ENCODE measurements around the gene CBY3. TPM values are rescaled to one million over a fixed set of nuclear protein-coding genes. Genes with fewer than 3 reads are reported as not detected.

The CBY3 gene
- not detected in 2 replicates for total RNA-seq

GRCh38 chr5:179680780-179681401 lies at the start of gene CBY3:
Gene CBY3 (minus strand): TSS chr5:179681034. CDS start chr5:179680918, 116 bp downstream.

DNA sequence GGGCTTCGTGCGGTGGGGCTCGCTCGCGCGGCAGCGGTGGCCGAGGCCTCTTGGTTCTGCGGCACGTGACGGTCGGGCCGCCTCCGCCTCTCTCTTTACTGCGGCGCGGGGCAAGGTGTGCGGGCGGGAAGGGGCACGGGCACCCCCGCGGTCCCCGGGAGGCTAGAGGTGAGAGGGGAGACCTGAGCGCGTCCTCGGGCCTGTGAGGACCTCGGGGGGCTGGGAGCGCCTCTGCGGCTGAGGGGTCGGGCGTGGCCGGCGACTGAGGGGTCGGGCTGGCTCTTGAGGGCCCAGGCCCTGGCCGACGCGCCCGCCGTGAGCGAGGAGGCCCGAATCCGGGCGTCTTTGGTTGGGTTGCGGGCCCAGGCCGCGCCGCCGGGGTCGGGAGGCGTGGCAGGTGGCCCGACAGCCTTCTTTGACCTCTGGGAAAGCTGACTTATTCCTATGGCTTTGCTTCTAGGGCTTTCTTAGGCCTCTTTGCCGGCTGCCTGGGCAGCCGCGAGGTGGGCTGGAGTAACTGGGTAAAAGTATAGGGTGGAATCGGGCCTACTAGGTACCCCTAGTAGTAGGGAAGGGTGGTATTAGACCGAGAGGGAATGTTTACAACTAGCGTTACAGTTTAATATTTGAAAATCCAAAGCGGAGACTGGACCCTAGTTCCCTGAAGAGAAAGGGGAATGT lies 18.2 kb upstream of the CBY3 start, which contains the start of gene CANX:
CANX (plus strand) TSS at position 33 of the 681 bp plus-strand sequence. CDS start 6,715 bp downstream, outside the sequence.

Other genes starting within 250 kb of the CBY3 start
- gene RUFY1, start 130.5 kb downstream of the CBY3 start, total RNA-seq, result 19.3 and 28.5 TPM in 2 replicates
- gene HNRNPH1, start 57.4 kb downstream of the CBY3 start, total RNA-seq, result 228 and 290 TPM in 2 replicates
- gene CANX, start 17.9 kb upstream of the CBY3 start, total RNA-seq, result 351 and 422 TPM in 2 replicates
- gene MAML1, start 51.8 kb upstream of the CBY3 start, total RNA-seq, result 11.2 and 13.3 TPM in 2 replicates
- gene LTC4S, start 113.0 kb upstream of the CBY3 start, total RNA-seq, result 0.89 TPM in 1 of 2 replicates, not detected in the other
- 104 and 115 TPM in 2 replicates for gene MGAT4B, start 125.8 kb upstream of the CBY3 start, total RNA-seq
- 330 and 353 TPM in 2 replicates for gene SQSTM1, start 139.9 kb upstream of the CBY3 start, total RNA-seq
- 7.4 and 15.3 TPM in 2 replicates for gene MRNIP, start 177.8 kb upstream of the CBY3 start, total RNA-seq
- 41.6 and 43.2 TPM in 2 replicates for gene TBC1D9B, start 226.9 kb upstream of the CBY3 start, total RNA-seq

Measured in myometrial cell (primary cell).